ENCODE results near the gene MPP4.
"Not testable (repeated sequence)": the region's sequence is repeated elsewhere in the genome, so short reads cannot be mapped to it uniquely, and the experiment has no call there.

The MPP4 gene

DNA sequence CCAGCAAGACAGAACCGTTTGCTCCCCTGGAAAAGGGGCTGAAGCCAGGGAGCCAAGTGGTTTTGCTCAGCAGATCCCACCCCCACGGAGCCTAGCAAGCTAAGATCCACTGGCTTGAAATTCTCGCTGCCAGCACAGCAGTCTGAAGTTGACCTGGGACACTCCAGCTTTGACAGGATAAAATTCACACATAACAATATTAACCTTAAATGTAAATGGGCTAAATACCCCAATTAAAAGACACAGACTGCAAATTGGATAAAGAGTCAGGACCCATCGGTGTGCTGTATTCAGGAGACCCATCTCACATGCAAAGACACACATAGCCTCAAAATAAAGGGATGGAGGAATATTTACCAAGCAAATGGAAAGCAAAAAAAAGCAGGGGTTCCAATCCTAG, 27.2 kb downstream of the MPP4 start:
- DNase-seq: not testable (repeated sequence)

DNA sequence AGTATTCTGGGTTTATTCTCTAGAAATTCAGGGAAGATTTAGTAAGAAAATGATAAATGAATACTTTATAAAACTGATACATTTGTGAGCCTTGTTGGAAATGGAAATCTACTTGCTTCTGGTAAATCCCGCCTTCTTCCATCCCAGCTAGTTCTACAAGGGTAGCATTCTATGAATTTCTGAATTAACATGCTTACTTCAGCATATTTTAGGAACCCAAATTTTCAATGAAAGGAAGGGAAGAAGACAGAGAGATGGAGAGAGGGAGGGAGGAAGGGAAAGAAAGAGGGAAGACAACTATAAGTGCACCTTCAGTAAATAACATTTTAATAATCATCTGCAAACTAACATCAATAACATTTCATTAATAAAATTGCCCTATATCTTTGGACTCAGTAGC, 28.6 kb downstream of the MPP4 start:
- no peak for DNase-seq

DNA sequence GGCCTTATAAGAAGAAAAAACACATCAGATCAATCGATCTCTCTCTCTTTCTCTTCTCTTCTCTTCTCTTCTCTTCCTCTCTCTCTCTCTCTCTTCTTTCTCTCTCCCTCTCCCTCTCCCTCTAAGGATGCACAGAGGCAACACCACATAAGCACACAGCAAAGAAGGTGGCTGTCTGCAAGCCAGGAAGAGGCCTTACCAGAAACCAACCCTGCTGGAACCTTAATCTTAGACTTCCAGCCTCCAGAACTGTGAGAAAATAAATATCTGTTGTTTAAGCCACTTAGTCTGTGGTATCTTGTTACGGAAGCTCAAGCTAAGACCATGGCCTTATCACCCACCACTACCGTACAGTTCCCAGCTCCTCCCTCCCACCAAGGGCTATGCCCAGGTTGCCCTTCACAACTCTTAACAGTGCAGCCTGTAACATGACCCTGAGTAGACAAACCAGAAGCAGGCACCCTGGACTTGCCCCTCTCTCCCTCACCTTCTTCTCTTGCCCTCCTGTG, 30.0 kb downstream of the MPP4 start:
- DNase-seq: no peak

DNA sequence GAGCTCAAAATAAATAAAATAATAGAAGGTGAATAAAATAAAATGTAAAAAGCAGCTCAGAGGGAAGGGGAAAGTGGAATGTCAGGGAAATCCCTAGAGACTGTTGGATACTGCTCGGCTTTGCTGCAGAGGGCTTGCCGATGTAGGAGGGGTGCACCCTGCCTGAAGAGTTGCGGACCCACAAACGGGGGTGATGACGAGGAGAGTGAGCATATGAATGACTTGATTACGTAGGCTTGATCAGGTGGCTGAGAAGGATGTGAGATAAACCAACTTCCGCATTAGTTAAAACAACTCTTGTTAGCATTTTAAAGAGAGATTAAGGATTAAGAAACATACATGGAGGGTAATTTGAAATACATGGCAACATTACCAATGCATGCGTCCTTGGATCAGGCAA, 34.1 kb downstream of the MPP4 start:
- no peak for DNase-seq

DNA sequence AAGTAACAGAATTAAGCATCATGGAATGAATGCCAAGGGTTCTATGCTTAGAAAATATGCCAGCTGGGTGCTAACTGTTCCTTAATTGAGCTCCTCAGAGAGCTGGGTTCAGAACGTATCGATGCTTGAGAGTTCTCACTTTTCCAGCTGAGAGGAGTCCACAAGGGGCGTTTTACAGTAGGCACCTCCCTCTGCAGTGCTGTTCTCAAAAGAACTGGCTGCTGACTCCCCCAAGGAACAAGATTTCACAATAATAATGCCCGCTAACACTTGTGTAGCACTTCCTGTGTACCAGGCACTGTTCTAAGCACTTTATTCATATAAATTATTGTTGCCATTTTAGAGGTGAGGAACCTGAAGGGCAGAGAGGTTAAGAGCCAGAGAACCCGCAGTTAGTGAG, 37.1 kb downstream of the MPP4 start:
- peak; percentile 64 for DNase-seq

DNA sequence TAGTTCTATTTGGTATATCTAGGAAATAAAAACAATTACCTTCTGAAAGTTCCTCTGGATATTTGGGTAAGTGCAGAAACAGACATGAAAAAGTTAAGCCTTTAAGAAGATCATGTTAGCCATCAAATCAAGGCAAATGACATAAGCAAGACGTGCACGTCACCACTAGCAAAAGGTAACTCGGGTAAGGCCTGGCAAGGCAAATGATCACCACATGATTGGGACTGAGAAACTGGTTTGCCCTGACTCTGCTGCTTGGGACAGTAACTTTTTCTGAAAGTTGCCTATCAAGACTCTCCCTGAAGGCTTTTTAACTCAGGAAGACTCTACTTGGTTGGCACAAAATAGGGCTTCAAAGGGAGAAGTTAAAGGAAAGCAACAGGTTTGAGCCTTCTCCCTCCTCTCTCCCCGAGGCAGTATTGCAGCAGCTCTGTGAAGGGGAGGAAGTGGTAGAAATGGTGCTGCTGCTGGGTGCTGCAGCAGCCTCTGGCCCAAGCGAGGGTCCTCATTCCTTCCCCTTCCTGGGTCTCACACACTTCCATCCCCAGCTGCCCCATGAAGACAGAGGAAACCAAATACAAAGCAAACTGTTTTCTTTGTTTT, 38.0 kb downstream of the MPP4 start:
- no peak for DNase-seq

DNA sequence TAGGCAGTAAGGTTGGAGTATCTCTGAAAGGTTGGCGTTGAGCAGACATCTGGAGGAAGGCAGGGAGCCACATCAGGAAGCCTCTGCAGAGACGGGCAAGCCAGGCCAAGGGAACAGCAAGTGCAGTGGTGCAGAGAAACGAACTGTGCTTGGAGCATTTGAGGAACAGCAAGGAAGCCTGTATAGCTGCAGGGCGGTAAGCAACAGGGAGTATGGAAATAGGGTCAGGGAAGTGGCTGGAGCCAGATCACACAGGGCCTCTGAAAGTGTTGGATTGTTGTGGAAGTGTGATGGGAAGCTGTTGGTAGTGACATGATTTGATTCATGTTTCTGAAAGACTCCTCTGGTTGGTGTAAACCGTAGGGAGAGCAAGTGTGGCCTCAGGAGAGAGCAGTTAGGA, 41.7 kb downstream of the MPP4 start:
- no peak for DNase-seq

DNA sequence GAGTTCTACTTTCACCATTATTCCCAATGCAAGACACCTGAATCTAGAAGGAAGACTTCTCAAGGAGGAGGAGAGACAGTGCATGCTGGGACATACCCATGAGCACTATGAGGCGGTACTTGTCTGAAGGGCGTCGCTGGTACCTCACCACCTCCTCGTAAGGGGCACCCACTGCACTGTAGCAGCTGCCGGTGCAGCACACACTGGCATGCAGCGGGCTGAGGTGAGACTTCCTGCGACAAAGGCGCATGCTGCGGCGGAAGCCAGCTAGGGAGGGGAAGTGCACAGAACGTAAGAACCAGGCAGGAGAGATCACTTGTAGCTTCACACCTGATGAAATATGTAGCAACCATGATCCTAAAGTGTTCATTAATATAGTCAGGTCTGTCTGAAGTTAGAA, 42.3 kb downstream of the MPP4 start:
- no peak for DNase-seq

DNA sequence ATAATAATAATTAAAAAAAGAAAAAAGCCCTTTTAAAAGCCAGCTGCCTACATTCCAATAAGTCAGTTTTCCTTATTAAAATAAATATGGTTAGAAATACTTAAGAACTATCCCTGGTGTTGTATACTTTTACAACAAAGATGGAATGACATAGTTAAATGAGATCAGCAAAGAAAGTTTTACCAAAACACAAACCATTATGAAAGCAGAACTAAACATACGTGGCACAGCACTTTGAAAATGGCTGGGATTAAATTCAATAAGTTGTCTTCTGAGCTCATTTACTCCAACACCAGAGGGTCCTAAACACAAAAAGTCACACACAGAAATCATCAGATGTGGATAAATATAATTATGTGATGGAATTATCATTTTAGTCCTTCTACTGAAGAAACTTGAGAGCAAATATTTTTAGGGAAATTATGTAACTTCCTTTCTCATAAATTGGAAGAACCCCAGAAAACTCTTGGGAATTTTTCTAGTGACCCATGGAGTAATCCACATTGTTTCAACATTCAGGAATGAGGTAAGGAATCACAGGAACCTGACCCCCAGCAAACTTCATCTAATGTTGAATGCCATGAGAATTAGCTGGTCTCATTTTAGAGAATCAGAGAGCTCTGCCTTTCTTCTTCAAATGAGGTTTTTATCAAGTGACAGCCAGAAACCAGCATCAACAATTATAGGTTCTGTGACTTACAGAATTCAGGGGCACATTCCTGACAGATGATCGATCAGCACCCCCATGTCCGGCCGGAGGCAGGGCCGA, 43.6 kb downstream of the MPP4 start:
- peak; percentile 72 for DNase-seq

DNA sequence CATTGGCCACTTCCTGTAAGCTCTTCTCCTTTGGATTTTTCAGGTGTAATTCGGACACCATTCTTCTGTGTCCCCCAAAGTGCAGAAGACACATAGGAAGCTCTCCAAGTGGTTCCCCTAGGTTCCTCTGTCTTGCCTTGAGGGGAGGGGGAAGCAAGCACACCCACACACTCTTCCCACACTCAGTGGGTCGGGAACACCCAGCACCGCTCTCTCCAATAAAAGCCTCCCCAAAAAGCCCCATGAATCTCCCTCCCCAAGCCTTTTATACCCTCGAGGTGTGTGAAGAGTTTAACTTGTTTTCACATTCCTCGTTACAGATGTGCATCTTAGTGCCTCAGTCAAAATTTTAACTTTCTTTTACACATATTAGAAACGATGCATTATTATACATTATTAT, 45.2 kb downstream of the MPP4 start:
- peak; percentile 18 for DNase-seq

DNA sequence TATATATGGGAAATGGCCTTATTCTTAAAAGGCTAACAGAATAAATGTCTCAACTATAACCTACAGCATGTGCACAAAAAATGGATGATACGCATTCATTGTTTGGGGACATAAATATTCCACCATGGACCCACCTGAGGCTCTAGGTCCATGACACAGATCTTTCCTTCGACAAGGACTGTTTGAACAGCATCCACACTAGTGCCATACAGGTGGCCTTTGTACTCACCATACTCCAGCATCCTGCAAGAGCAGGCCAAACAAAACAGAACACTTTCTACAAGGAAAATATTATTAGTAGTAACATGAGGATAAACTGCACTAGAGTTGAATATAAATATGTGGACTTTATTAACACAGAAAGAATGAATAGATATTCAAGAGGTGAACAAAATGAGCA, 49.0 kb downstream of the MPP4 start:
- DNase-seq: no peak

DNA sequence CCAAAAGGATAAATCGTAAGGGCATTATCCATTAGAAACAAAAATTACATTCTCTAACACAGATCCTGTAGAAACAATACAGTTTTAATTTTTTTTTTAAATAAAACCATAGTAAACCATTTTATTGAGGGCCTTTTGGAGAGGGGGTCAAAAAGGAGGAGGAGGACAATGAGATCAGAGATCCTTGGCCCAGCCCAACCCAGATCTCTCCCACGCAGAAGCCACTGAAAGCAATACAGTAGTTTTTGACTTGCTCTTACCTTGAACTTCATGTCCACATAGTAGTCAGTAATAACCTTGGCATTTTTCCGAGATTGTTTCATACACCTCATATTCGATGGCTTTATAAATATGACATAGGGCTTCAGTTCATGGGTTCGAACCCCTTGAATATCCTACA, 51.0 kb downstream of the MPP4 start:
- DNase-seq: no peak

DNA sequence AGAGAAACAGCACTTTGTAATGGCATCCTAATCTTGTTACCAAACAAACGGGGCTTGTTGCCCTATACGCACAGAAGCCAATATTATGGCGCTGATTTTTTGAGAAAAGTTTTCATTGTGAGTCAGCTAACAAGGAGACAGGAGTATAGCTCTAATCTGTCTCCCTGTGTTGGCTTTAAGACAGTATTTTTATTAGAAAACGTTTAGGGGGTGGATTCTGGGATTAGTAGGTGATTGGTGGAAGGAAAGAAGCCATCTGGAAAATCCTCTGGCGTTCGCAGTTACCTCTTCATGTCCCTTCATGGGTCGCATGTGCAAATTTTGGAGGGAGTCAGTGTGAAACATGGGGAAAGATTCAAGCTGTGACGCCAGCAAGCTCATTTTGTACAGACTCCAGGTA, 54.4 kb downstream of the MPP4 start:
- no peak for DNase-seq

DNA sequence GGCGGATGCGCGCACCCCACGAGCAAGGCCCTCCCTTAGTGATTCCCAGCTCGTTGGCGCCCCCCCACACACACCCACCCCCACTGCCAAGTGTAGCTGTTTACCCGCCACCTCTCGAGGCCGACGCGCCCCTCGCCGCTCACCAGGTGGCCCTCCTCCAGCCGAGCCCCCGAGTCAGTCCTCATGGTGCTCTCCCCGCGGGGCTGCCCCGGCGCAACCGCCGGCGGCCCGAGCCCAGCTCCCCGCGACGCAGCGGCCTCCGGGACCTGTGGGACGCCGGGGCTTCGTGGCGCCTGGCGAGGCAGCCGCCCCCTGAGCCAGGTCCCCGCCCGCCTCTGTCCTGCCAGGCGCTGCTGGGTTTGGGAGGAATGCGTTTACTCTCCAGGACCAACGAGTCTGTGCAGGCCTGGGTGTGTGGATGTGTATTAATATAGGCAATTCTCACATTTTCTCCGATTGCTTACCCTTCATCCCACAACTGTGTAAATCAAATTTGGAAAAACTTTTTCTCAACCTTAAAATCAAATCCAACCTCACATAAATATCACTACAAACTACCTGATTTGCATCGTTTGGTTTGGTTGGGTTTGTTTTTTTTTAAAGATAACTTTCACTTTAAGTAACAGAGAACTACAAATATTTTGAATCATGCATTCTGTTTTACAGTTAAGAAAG, 55.1 kb downstream of the MPP4 start, which contains the start of gene TMEM237:
TSS of gene TMEM237 (minus strand) at position 288 of the 675 bp plus-strand sequence. CDS start at position 185, 103 bp downstream.
- DNase-seq: peak; percentile 25

DNA sequence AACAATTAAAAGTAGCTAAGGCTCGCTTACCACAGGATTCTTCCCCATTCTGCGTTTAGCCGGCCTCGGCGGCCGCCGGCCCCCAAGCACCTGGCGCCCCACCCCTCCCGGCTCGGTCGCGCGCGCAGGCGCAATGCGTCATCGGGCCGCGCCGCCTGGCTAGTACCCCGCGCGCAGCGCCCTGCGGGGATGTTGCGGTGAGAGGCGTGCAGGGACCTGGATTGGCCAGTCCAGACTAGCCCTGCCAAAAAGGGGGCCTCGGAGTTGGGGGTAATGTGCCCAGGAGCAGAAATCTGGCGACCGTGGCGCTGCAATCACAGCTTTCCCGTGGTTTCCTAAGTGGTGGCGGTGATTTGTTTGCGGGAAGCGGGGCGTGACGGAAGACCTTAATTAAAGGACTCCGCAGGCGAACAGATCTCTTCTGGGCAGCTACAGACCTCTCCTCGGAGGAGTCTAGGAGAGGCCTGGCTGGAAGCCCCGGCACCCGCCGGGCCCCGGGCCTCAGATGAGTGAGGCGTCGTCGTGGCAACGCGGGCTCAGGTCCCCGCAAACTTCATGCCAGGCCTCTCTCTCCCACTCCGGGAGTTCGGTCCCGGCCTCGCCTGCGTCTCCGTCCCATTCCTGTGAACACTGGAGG, 55.7 kb downstream of the MPP4 start:
- peak; percentile 83 for DNase-seq

DNA sequence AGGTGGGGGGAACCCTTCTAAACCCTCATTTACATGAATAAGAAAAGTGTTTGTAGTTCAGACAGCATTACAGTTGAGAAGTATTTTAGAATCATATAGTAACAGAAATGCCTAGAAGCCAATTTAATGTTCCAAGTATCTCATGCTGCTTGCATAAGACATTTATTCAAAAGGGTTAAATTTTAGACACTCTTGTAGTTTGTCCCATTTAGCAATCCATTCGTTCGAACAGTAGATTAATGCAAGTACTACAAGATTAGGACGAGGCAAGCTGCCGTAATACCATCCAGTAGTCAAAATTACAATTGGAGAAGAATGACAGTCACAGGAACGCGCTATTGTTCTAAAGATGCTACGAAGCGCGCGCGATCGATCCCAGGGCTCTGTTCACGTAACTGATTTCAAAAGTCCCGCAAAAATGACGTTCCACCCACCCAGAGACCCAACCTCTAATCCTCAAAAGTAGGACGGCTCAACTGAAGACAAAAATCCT, 56.3 kb downstream of the MPP4 start:
- no peak for DNase-seq

DNA sequence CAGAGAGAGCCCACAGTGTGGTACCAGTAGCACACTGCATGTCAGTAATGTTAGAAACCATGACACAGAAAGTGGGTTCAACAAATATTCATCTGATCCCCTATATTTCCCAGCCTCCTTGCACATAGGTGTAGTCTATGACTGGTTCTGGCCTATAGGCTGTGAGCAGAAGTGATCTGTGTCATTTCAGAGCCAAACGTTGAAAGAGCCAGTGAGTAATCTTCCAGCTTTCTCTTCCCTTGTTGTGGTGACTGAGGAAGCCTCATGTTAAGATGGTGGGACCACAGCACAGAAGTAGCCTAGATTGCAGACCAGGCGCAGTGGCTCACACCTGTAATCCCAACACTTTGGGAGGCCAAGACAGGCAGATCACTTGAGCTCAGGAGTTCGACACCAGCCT, 59.2 kb downstream of the MPP4 start:
- DNase-seq: no peak

DNA sequence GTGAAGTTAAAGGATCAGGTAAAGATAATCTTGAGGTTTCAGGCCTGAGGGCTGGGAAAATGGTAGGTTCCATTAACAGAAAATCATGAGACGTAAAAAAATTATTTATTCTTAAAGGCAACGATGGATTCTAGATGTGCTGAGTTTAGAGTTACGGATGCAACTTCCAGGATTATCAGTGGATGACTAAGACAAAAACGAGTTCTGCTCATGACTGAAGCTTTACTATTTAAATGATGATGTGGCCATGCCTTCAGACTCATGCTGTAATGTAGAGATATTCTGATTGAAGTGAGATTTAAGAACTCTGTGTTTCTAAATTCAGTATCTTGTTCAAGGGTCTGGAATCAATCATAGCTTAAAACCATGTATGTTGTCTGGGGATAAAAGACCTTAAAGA, 60.1 kb downstream of the MPP4 start:
- no peak for DNase-seq

DNA sequence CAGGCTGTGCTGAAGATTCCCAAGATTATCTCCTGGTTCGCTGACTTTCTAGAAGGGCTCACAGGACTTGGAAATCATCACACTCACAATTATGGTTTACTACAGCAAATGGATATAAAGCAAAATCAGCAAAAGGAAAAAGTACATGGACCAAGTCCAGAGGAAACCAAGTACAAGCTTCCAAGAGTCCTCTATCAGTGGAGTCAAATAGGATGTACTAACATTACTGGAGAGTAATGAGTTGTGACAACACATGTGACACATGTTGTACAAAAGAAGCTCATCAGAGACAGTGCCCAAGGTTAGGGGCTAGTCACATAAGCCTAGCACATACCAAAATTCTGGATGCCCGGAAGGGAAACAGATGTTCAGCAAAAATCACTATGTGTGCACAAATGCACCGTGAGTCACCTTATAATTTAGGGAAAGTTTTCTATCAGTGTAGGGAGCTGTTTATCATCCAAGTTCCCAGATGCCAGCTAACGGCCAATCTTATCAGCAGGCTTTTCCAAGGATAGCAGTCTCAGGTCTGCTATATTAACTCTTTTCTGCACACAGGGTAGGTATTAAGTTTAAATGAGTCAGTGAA, 64.7 kb downstream of the MPP4 start:
- DNase-seq: no peak

DNA sequence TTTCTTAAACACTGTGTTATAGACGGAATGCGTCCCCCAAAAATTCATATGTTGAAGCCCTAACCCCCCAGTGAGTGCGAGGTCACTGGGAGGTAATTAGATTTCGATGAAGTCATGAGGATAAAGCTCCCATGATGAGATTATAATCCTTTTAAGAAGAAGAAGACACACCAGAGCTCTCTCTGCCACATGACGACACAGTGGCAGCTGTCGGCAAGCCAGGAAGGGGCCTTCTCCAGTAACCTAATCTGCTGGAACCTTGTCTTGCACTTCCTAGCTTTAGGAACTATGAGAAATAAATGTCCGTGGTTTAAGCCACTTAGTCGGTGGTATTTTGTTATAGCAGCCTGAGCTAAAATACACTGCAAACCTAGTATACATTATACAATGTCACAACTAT, 67.4 kb downstream of the MPP4 start:
- DNase-seq: no peak

DNA sequence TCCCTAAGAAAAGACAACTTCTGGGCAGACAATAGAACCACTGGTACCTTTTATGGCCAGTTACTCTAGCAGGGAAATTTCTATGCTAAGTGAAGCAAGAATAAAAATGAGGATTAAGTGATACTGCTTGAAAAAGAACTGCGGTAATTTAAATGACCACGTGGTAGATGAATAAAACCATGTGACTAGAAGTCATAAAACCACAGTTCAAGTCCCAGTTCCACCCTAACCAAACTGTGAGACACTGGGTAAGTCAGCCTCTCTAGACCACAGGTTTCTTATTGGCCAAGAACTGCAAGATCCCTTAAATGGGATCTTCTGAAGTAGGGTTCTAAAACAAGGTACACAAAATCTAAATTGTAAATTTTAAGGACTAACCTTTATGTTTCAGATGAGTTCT, 67.9 kb downstream of the MPP4 start:
- no peak for DNase-seq

DNA sequence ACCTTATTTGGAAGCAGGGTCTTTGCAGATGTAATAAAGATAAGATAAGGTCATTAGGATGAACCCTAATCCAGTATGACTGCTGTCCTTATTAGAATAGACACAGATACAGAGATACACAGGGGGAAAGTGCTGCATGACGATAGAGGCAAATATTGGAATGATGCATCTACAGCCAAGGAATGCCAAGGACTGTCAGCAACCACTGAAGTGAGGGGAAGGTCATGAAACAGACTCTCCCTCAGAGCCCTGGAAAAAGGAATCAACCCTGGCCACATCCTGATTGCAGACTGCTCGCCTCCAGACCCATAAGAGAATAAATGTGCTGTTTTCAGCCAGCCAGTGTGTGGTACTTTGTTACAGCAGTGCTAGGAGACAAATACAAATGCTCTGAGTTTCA, 69.9 kb downstream of the MPP4 start:
- DNase-seq: no peak

Data from suppressor macrophage treated with lipopolysaccharide for 4 hours (primary cell).